ENCODE measurements around the gene SAXO2.
"Not testable (repeated sequence)": the region's sequence is repeated elsewhere in the genome, so short reads cannot be mapped to it uniquely, and the experiment has no call there.

Gene SAXO2

GRCh38 chr15:82262422-82263026 is at the start of gene SAXO2, which contains the start of gene EFL1:
Gene SAXO2 (plus strand): TSS chr15:82262818. CDS start chr15:82262880, 62 bp downstream.
Gene EFL1 (minus strand): TSS chr15:82262734. CDS start chr15:82261778, 956 bp downstream.
- peak; percentile 81 to 82 for DNase-seq (ENCODE audit: low read depth in 1 of 2, low spot score in 1 of 2)

GRCh38 chr15:82216092-82216491 is 46.5 kb upstream of the SAXO2 start:
- DNase-seq (ENCODE audit: low read depth in 1 of 2, low spot score in 1 of 2) = not testable (repeated sequence)

GRCh38 chr15:82221535-82221934 is 41.1 kb upstream of the SAXO2 start:
- not testable (repeated sequence) for DNase-seq (ENCODE audit: low read depth in 1 of 2, low spot score in 1 of 2)

GRCh38 chr15:82228750-82229149 is 33.9 kb upstream of the SAXO2 start:
- no peak for DNase-seq (ENCODE audit: low read depth in 1 of 2, low spot score in 1 of 2)

- no peak for DNase-seq (ENCODE audit: low read depth in 1 of 2, low spot score in 1 of 2)
Observed at GRCh38 chr15:82231233-82231632, 31.4 kb upstream of the SAXO2 start.

GRCh38 chr15:82231842-82232241 is 30.8 kb upstream of the SAXO2 start:
- DNase-seq (ENCODE audit: low read depth in 1 of 2, low spot score in 1 of 2) = no peak

- not testable (repeated sequence) for DNase-seq (ENCODE audit: low read depth in 1 of 2, low spot score in 1 of 2)
Observed at GRCh38 chr15:82237944-82238534, 24.6 kb upstream of the SAXO2 start.

- no peak for DNase-seq (ENCODE audit: low read depth in 1 of 2, low spot score in 1 of 2)
Observed at GRCh38 chr15:82239685-82240391, 22.8 kb upstream of the SAXO2 start.

- DNase-seq (ENCODE audit: low read depth in 1 of 2, low spot score in 1 of 2) = not testable (repeated sequence)
Observed at GRCh38 chr15:82241836-82242499, 20.6 kb upstream of the SAXO2 start.

GRCh38 chr15:82243644-82244043 is 19.0 kb upstream of the SAXO2 start:
- DNase-seq (ENCODE audit: low read depth in 1 of 2, low spot score in 1 of 2) = not testable (repeated sequence)

GRCh38 chr15:82245956-82246355 is 16.7 kb upstream of the SAXO2 start:
- not testable (repeated sequence) for DNase-seq (ENCODE audit: low read depth in 1 of 2, low spot score in 1 of 2)

GRCh38 chr15:82248261-82248660 is 14.4 kb upstream of the SAXO2 start:
- not testable (repeated sequence) for DNase-seq (ENCODE audit: low read depth in 1 of 2, low spot score in 1 of 2)

GRCh38 chr15:82261566-82262421 is 824 bp upstream of the SAXO2 start:
- DNase-seq (ENCODE audit: low read depth in 1 of 2, low spot score in 1 of 2) = not testable (repeated sequence)

- DNase-seq (ENCODE audit: low read depth in 1 of 2, low spot score in 1 of 2) = no peak
Observed at GRCh38 chr15:82263350-82263749, 732 bp downstream of the SAXO2 start.

GRCh38 chr15:82267137-82267536 is 4.5 kb downstream of the SAXO2 start:
- not testable (repeated sequence) for DNase-seq (ENCODE audit: low read depth in 1 of 2, low spot score in 1 of 2)

- DNase-seq (ENCODE audit: low read depth in 1 of 2, low spot score in 1 of 2) = not testable (repeated sequence)
Observed at GRCh38 chr15:82268454-82268853, 5.8 kb downstream of the SAXO2 start.

- no peak for DNase-seq (ENCODE audit: low read depth in 1 of 2, low spot score in 1 of 2)
Observed at GRCh38 chr15:82272154-82272553, 9.5 kb downstream of the SAXO2 start.

- no peak for DNase-seq (ENCODE audit: low read depth in 1 of 2, low spot score in 1 of 2)
Observed at GRCh38 chr15:82275410-82275809, 12.8 kb downstream of the SAXO2 start.

GRCh38 chr15:82281276-82281675 is 18.7 kb downstream of the SAXO2 start:
- not testable (repeated sequence) for DNase-seq (ENCODE audit: low read depth in 1 of 2, low spot score in 1 of 2)

GRCh38 chr15:82282386-82282785 is 19.8 kb downstream of the SAXO2 start:
- DNase-seq (ENCODE audit: low read depth in 1 of 2, low spot score in 1 of 2) = not testable (repeated sequence)

GRCh38 chr15:82284381-82284780 is 21.8 kb downstream of the SAXO2 start:
- not testable (repeated sequence) for DNase-seq (ENCODE audit: low read depth in 1 of 2, low spot score in 1 of 2)
